ENCODE measurements around the gene EME1.
A peak's percentile ranks its signal among the peaks of the same experiment; 100 is the strongest.

Gene EME1

GRCh38 chr17:50367401-50367800 is 5.6 kb upstream of the EME1 start:
- Mint-ChIP-seq H3K4me1 (peaks cover 23% of the 10 kb centered on the region), H3K9me3 (no peaks in the 10 kb centered on the region)

GRCh38 chr17:50370052-50370451 is 3.0 kb upstream of the EME1 start:
- peaks cover 21% of the 10 kb centered on the region for H3K4me1 Mint-ChIP-seq
- H3K27ac Mint-ChIP-seq: no peak overlapping the region
- H3K9me3 Mint-ChIP-seq: no peaks in the 10 kb centered on the region
- H3K27me3 Mint-ChIP-seq (ENCODE audit: low read depth): no peaks in the 10 kb centered on the region
- peaks cover 50% of the 10 kb centered on the region for H3K36me3 Mint-ChIP-seq (ENCODE audit: low read depth)
- H3K4me3 Mint-ChIP-seq: peak overlapping the region; percentile 52 to 75 (median 57)
- TF ChIP-seq CTCF (IDR thresholded peaks at IDR 0.05; ENCODE audit: unreplicated experiment in 3 of 3): no peak

More at GRCh38 chr17:50367401-50367800, 5.6 kb upstream of the EME1 start:
- Mint-ChIP-seq H3K4me3 (no peak overlapping the region), H3K27me3 (ENCODE audit: low read depth) (no peaks in the 10 kb centered on the region), H3K36me3 (ENCODE audit: low read depth) (peaks cover 44% of the 10 kb centered on the region), H3K27ac (peak overlapping the region in 1 of 3 experiments; percentile 27)
- no peak for TF ChIP-seq CTCF (IDR thresholded peaks at IDR 0.05; ENCODE audit: unreplicated experiment in 3 of 3)

GRCh38 chr17:50371526-50371925 is 1.5 kb upstream of the EME1 start:
- Mint-ChIP-seq H3K9me3 (no peaks in the 10 kb centered on the region), H3K4me1 (peaks cover 21% of the 10 kb centered on the region), H3K27me3 (ENCODE audit: low read depth) (no peaks in the 10 kb centered on the region), H3K36me3 (ENCODE audit: low read depth) (peaks cover 46% of the 10 kb centered on the region), H3K4me3 (peak overlapping the region; percentile 96 to 98 (median 97)), H3K27ac (peak overlapping the region in 1 of 3 experiments; percentile 47)
- TF ChIP-seq CTCF (IDR thresholded peaks at IDR 0.05; ENCODE audit: unreplicated experiment in 3 of 3): no peak

- peak overlapping the region; percentile 92 to 98 (median 98) for H3K27ac Mint-ChIP-seq
- H3K4me3 Mint-ChIP-seq: peak overlapping the region; percentile 96 to 98 (median 97)
- peaks cover 21% of the 10 kb centered on the region for H3K4me1 Mint-ChIP-seq
- H3K9me3 Mint-ChIP-seq: no peaks in the 10 kb centered on the region
- H3K27me3 Mint-ChIP-seq (ENCODE audit: low read depth): no peaks in the 10 kb centered on the region
- no peak for TF ChIP-seq CTCF (IDR thresholded peaks at IDR 0.05; ENCODE audit: unreplicated experiment in 3 of 3)
- peaks cover 46% of the 10 kb centered on the region for H3K36me3 Mint-ChIP-seq (ENCODE audit: low read depth)
Observed at GRCh38 chr17:50372222-50372757, 739 bp upstream of the EME1 start.

- Mint-ChIP-seq H3K27me3 (ENCODE audit: low read depth) (no peaks in the 10 kb centered on the region), H3K4me1 (peaks cover 21% of the 10 kb centered on the region), H3K9me3 (no peaks in the 10 kb centered on the region), H3K4me3 (peak overlapping the region; percentile 96 to 98 (median 97)), H3K27ac (peak overlapping the region in 2 of 3 experiments; percentile 92 to 98), H3K36me3 (ENCODE audit: low read depth) (peaks cover 33% of the 10 kb centered on the region)
- no peak for TF ChIP-seq CTCF (IDR thresholded peaks at IDR 0.05; ENCODE audit: unreplicated experiment in 3 of 3)
Observed at GRCh38 chr17:50373705-50374104, 676 bp downstream of the EME1 start.

GRCh38 chr17:50375858-50376538 is 3.0 kb downstream of the EME1 start:
- Mint-ChIP-seq H3K27ac (no peak overlapping the region), H3K27me3 (ENCODE audit: low read depth) (no peaks in the 10 kb centered on the region), H3K9me3 (no peaks in the 10 kb centered on the region), H3K4me1 (peaks cover 21% of the 10 kb centered on the region), H3K4me3 (no peak overlapping the region), H3K36me3 (ENCODE audit: low read depth) (peaks cover 19% of the 10 kb centered on the region)
- TF ChIP-seq CTCF (IDR thresholded peaks at IDR 0.05; ENCODE audit: unreplicated experiment in 3 of 3): no peak

Measured in nephron (organoid).